ENCODE measurements around the gene EIF2D. TPM values are rescaled to one million over a fixed set of nuclear protein-coding genes. Genes with fewer than 3 reads are reported as not detected.
A peak's percentile ranks its signal among the peaks of the same experiment; 100 is the strongest.

EIF2D gene
- polyA plus RNA-seq, 2 donors = 34.1 to 34.3 TPM

- H3K27ac ChIP-seq (ENCODE audit: low read depth in 2 of 2, low read length in 1 of 2) = peak overlapping the region; percentile 64 to 78
- WGBS, 2 donors = 34 to 44% methylated on average over 8 of the region's 8 CpGs
- H3K36me3 ChIP-seq (ENCODE audit: control insufficient read depth in 2 of 2, insufficient read depth in 2 of 2, low read length in 1 of 2) = peaks cover 3 to 18% of the 10 kb centered on the region in 2 donors
- no peak overlapping the region for H3K4me3 ChIP-seq (ENCODE audit: low read depth in 1 of 2, low read length in 2 of 2)
- H3K27me3 ChIP-seq (ENCODE audit: control insufficient read depth in 1 of 2, insufficient read depth in 2 of 2, low read length in 2 of 2) = no peaks in the 10 kb centered on the region
- peaks cover 3 to 22% of the 10 kb centered on the region in 2 donors for H3K4me1 ChIP-seq (ENCODE audit: control insufficient read depth in 2 of 2, insufficient read depth in 2 of 2, low read length in 1 of 2)
- no peaks in the 10 kb centered on the region for H3K9me3 ChIP-seq (ENCODE audit: control insufficient read depth in 2 of 2, insufficient read depth in 1 of 2, low read depth in 1 of 2, low read length in 1 of 2)
These were observed 22.1 kb downstream of the EIF2D start for GRCh38 chr1:206590025-206590758.

GRCh38 chr1:206589206-206589605, 23.1 kb downstream of the EIF2D start:
- Histone ChIP-seq H3K4me1 (ENCODE audit: control insufficient read depth in 2 of 2, insufficient read depth in 2 of 2, low read length in 1 of 2) (peaks cover 3 to 30% of the 10 kb centered on the region in 2 donors), H3K4me3 (ENCODE audit: low read depth in 1 of 2, low read length in 2 of 2) (no peak overlapping the region), H3K27me3 (ENCODE audit: control insufficient read depth in 1 of 2, insufficient read depth in 2 of 2, low read length in 2 of 2) (no peaks in the 10 kb centered on the region), H3K27ac (ENCODE audit: low read depth in 2 of 2, low read length in 1 of 2) (peak overlapping the region; percentile 36 to 69), H3K36me3 (ENCODE audit: control insufficient read depth in 2 of 2, insufficient read depth in 2 of 2, low read length in 1 of 2) (peaks cover 0 to 27% of the 10 kb centered on the region in 2 donors), H3K9me3 (ENCODE audit: control insufficient read depth in 2 of 2, insufficient read depth in 1 of 2, low read depth in 1 of 2, low read length in 1 of 2) (no peaks in the 10 kb centered on the region)
- WGBS, 2 donors = 64 to 65% methylated on average over 7 of the region's 7 CpGs

- H3K27ac ChIP-seq (ENCODE audit: low read depth in 2 of 2, low read length in 1 of 2) = peak overlapping the region; percentile 85 to 97
- H3K4me3 ChIP-seq (ENCODE audit: low read depth in 1 of 2, low read length in 2 of 2) = no peak overlapping the region
- peaks cover 0 to 29% of the 10 kb centered on the region in 2 donors for H3K36me3 ChIP-seq (ENCODE audit: control insufficient read depth in 2 of 2, insufficient read depth in 2 of 2, low read length in 1 of 2)
- WGBS, 2 donors = 69 to 76% methylated on average over 6 of the region's 6 CpGs
- H3K27me3 ChIP-seq (ENCODE audit: control insufficient read depth in 1 of 2, insufficient read depth in 2 of 2, low read length in 2 of 2) = no peaks in the 10 kb centered on the region
- peaks cover 3 to 31% of the 10 kb centered on the region in 2 donors for H3K4me1 ChIP-seq (ENCODE audit: control insufficient read depth in 2 of 2, insufficient read depth in 2 of 2, low read length in 1 of 2)
- no peaks in the 10 kb centered on the region for H3K9me3 ChIP-seq (ENCODE audit: control insufficient read depth in 2 of 2, insufficient read depth in 1 of 2, low read depth in 1 of 2, low read length in 1 of 2)
These were observed 23.8 kb downstream of the EIF2D start for GRCh38 chr1:206588492-206588891.

GRCh38 chr1:206587904-206588303, 24.4 kb downstream of the EIF2D start:
- Histone ChIP-seq H3K27me3 (ENCODE audit: control insufficient read depth in 1 of 2, insufficient read depth in 2 of 2, low read length in 2 of 2) (no peaks in the 10 kb centered on the region), H3K9me3 (ENCODE audit: control insufficient read depth in 2 of 2, insufficient read depth in 1 of 2, low read depth in 1 of 2, low read length in 1 of 2) (no peaks in the 10 kb centered on the region), H3K4me3 (ENCODE audit: low read depth in 1 of 2, low read length in 2 of 2) (no peak overlapping the region), H3K4me1 (ENCODE audit: control insufficient read depth in 2 of 2, insufficient read depth in 2 of 2, low read length in 1 of 2) (peaks cover 5 to 31% of the 10 kb centered on the region in 2 donors), H3K36me3 (ENCODE audit: control insufficient read depth in 2 of 2, insufficient read depth in 2 of 2, low read length in 1 of 2) (peaks cover 0 to 27% of the 10 kb centered on the region in 2 donors), H3K27ac (ENCODE audit: low read depth in 2 of 2, low read length in 1 of 2) (peak overlapping the region; percentile 85 to 97)
- 77 to 82% methylated on average over 14 of the region's 14 CpGs for WGBS, 2 donors

- Histone ChIP-seq H3K9me3 (ENCODE audit: control insufficient read depth in 2 of 2, insufficient read depth in 1 of 2, low read depth in 1 of 2, low read length in 1 of 2) (no peaks in the 10 kb centered on the region), H3K4me1 (ENCODE audit: control insufficient read depth in 2 of 2, insufficient read depth in 2 of 2, low read length in 1 of 2) (peaks cover 5 to 28% of the 10 kb centered on the region in 2 donors), H3K27ac (ENCODE audit: low read depth in 2 of 2, low read length in 1 of 2) (peak overlapping the region; percentile 85 to 98), H3K4me3 (ENCODE audit: low read depth in 1 of 2, low read length in 2 of 2) (no peak overlapping the region), H3K27me3 (ENCODE audit: control insufficient read depth in 1 of 2, insufficient read depth in 2 of 2, low read length in 2 of 2) (no peaks in the 10 kb centered on the region), H3K36me3 (ENCODE audit: control insufficient read depth in 2 of 2, insufficient read depth in 2 of 2, low read length in 1 of 2) (peaks cover 0 to 24% of the 10 kb centered on the region in 2 donors)
- 40 to 49% methylated on average over 13 of the region's 13 CpGs for WGBS, 2 donors
These were observed 25.5 kb downstream of the EIF2D start for GRCh38 chr1:206586501-206587445.

- Histone ChIP-seq H3K9me3 (ENCODE audit: control insufficient read depth in 2 of 2, insufficient read depth in 1 of 2, low read depth in 1 of 2, low read length in 1 of 2) (no peaks in the 10 kb centered on the region), H3K4me1 (ENCODE audit: control insufficient read depth in 2 of 2, insufficient read depth in 2 of 2, low read length in 1 of 2) (peaks cover 5 to 28% of the 10 kb centered on the region in 2 donors), H3K27me3 (ENCODE audit: control insufficient read depth in 1 of 2, insufficient read depth in 2 of 2, low read length in 2 of 2) (no peaks in the 10 kb centered on the region), H3K4me3 (ENCODE audit: low read depth in 1 of 2, low read length in 2 of 2) (no peak overlapping the region), H3K27ac (ENCODE audit: low read depth in 2 of 2, low read length in 1 of 2) (peak overlapping the region; percentile 85 to 98), H3K36me3 (ENCODE audit: control insufficient read depth in 2 of 2, insufficient read depth in 2 of 2, low read length in 1 of 2) (peaks cover 0 to 24% of the 10 kb centered on the region in 2 donors)
- 64 to 66% methylated on average over 4 of the region's 4 CpGs for WGBS, 2 donors
These were observed 27.6 kb downstream of the EIF2D start for GRCh38 chr1:206584683-206585082.

GRCh38 chr1:206583707-206584648, 28.3 kb downstream of the EIF2D start:
- Histone ChIP-seq H3K9me3 (ENCODE audit: control insufficient read depth in 2 of 2, insufficient read depth in 1 of 2, low read depth in 1 of 2, low read length in 1 of 2) (no peaks in the 10 kb centered on the region), H3K27me3 (ENCODE audit: control insufficient read depth in 1 of 2, insufficient read depth in 2 of 2, low read length in 2 of 2) (no peaks in the 10 kb centered on the region), H3K27ac (ENCODE audit: low read depth in 2 of 2, low read length in 1 of 2) (peak overlapping the region; percentile 78 to 98), H3K4me1 (ENCODE audit: control insufficient read depth in 2 of 2, insufficient read depth in 2 of 2, low read length in 1 of 2) (peaks cover 5 to 26% of the 10 kb centered on the region in 2 donors), H3K4me3 (ENCODE audit: low read depth in 1 of 2, low read length in 2 of 2) (no peak overlapping the region), H3K36me3 (ENCODE audit: control insufficient read depth in 2 of 2, insufficient read depth in 2 of 2, low read length in 1 of 2) (peaks cover 0 to 24% of the 10 kb centered on the region in 2 donors)
- WGBS, 2 donors = 81 to 83% methylated on average over 16 of the region's 16 CpGs

- H3K4me3 ChIP-seq (ENCODE audit: low read depth in 1 of 2, low read length in 2 of 2) = no peak overlapping the region
- peaks cover 5 to 24% of the 10 kb centered on the region in 2 donors for H3K4me1 ChIP-seq (ENCODE audit: control insufficient read depth in 2 of 2, insufficient read depth in 2 of 2, low read length in 1 of 2)
- no peaks in the 10 kb centered on the region for H3K27me3 ChIP-seq (ENCODE audit: control insufficient read depth in 1 of 2, insufficient read depth in 2 of 2, low read length in 2 of 2)
- H3K27ac ChIP-seq (ENCODE audit: low read depth in 2 of 2, low read length in 1 of 2) = peak overlapping the region; percentile 78 to 98
- H3K36me3 ChIP-seq (ENCODE audit: control insufficient read depth in 2 of 2, insufficient read depth in 2 of 2, low read length in 1 of 2) = peaks cover 0 to 24% of the 10 kb centered on the region in 2 donors
- H3K9me3 ChIP-seq (ENCODE audit: control insufficient read depth in 2 of 2, insufficient read depth in 1 of 2, low read depth in 1 of 2, low read length in 1 of 2) = no peaks in the 10 kb centered on the region
- WGBS, 2 donors = 44 to 51% methylated on average over 18 of the region's 18 CpGs
These were observed 29.1 kb downstream of the EIF2D start for GRCh38 chr1:206582971-206583706.
